ENCODE measurements around the gene SLC6A17.

DNA sequence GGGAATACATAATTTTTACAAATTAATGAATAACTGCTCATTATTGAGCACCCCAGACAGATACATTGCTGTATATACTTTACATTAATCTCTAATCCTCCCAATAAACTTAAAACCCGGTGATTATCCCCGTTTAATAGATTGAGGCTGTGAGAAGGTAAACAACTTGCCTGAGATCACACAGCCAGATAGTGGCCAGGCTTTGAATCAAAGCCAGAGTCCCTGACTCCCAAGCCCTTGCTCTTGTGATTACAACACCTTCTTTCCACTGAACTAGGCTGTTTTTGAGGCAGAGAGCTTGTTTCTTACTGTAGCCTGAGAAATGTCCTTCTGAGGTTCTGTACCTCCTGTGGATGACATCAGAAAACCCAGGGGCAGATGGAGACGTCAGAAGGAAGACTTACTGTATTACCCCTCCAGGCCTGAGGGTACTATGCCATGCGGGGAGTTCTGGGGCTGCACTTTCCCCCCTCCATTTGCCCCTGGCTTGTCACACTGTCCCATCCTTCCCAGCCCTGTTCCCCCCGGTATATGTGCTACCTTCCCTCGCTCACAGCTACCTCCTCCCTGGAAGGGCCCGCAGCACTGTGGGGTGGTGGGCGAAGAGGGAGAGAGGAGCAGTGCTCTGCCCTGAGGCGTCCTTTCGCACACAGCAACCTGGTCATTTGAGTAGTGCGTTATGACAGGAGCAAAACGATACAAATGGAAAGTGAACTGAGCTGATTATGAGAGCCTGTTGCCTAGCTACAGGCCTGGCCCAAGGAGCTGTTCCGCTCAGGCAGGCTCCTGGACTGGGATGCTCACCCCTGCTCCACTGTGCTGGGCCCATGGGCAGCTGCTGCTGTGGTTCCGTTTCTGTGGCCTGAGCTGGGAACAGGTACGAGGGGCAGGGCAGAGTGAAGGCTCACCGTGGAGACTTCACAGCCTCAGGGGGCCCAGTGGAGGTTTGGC, 64.4 kb downstream of the SLC6A17 start:
- TF ChIP-seq, protein P1, sequence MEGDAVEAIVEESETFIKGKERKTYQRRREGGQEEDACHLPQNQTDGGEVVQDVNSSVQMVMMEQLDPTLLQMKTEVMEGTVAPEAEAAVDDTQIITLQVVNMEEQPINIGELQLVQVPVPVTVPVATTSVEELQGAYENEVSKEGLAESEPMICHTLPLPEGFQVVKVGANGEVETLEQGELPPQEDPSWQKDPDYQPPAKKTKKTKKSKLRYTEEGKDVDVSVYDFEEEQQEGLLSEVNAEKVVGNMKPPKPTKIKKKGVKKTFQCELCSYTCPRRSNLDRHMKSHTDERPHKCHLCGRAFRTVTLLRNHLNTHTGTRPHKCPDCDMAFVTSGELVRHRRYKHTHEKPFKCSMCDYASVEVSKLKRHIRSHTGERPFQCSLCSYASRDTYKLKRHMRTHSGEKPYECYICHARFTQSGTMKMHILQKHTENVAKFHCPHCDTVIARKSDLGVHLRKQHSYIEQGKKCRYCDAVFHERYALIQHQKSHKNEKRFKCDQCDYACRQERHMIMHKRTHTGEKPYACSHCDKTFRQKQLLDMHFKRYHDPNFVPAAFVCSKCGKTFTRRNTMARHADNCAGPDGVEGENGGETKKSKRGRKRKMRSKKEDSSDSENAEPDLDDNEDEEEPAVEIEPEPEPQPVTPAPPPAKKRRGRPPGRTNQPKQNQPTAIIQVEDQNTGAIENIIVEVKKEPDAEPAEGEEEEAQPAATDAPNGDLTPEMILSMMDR (IDR thresholded peaks at IDR 0.05; ENCODE audit: low read depth, low read length) = no peak
- no peak for TF ChIP-seq EZH2phosphoT487 (IDR thresholded peaks at IDR 0.05; ENCODE audit: low read depth)
